Measurements from ENCODE around the gene STOML1. TPM values are rescaled to one million over a fixed set of nuclear protein-coding genes. Genes with fewer than 3 reads are reported as not detected.

Gene STOML1
- total RNA-seq, 1 experiment from 2014 or later = 5.0 TPM

DNA sequence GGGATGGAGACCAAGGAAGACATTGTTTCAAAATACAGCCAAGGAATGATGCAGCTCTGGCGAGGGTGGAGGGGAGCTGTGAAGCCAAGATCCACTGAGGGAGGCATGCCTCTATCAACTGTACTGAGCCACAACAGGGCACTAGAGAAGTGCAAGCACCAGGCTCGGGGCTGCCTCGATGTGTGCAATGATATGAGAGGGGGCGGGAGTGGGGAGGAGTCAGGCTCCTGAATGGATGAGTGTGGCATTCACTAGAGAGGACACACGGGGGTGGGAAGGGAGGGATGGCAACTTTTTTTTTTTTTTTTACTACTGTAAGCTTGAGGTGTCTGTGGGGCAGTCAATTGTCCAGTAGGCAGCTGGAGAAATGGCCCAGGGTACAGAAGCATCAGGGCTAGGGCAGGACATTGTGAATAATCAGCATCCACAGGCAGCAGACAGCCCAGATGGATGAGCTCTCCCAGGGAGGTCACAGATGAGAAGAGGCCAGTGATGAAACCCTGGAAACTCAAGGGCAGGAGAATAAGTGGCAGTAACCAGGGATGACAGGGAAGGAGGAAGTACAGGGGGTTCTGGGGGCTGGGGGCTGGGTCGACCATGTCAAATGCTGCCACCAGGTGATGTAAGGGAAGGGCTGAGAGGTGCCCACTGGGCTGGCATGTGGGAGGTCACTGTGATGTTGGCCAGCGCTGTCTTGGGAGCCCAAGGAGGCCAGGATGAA, 5.9 kb downstream of the STOML1 start:
- H3K4me3 ChIP-seq (replicated peaks in 1 of 2; ENCODE audit: low read depth in 1 of 2, low read length in 2 of 2) = no peak overlapping the region
- H3K9me3 ChIP-seq (ENCODE audit: control insufficient read depth in 1 of 2, insufficient read depth in 1 of 2, low read depth in 1 of 2, low read length in 2 of 2) = no peaks in the 10 kb centered on the region
- no peak overlapping the region for H3K4me2 ChIP-seq (ENCODE audit: low read length)
- no peak for DNase-seq (ENCODE audit: low read depth, low spot score)
- no peaks in the 10 kb centered on the region for H3K27me3 ChIP-seq (ENCODE audit: insufficient read depth, low read length)
- ChIA-PET POLR2A (no interaction called here), CTCF (interaction anchor here (0.7 to 3.2 kb wide), 2 partner anchors 13 to 278 kb away, joined by 3 to 14 read pairs; no protein-coding TSS in a partner anchor), RAD21 (ENCODE audit: low non-redundant PET in 1 of 2, low total read pairs in 2 of 2, uncharacterized antibody in 2 of 2, unreplicated experiment in 2 of 2) (no interaction called here)
- no peak overlapping the region for H3K27ac ChIP-seq (ENCODE audit: low read depth, low read length)
- H3K9me2 ChIP-seq (ENCODE audit: insufficient read depth) = no peaks in the 10 kb centered on the region
- H3K36me3 ChIP-seq (ENCODE audit: control insufficient read depth in 1 of 2, insufficient read depth in 2 of 2, low read length in 2 of 2) = no peaks in the 10 kb centered on the region
- TF ChIP-seq SRF (IDR thresholded peaks at IDR 0.05; ENCODE audit: low read depth) (no peak), CBX3 (IDR thresholded peaks at IDR 0.05; ENCODE audit: low read depth) (no peak), ELF1 (IDR thresholded peaks at IDR 0.05; ENCODE audit: borderline replicate concordance, low read depth) (no peak), EGR1 (IDR thresholded peaks at IDR 0.05; ENCODE audit: low read depth) (no peak), ZFX (IDR thresholded peaks at IDR 0.05) (no peak), YY1 (IDR thresholded peaks at IDR 0.05; ENCODE audit: extremely low read depth, insufficient replicate concordance, low read depth, low read length) (no peak), POLR2A (IDR thresholded peaks at IDR 0.05; ENCODE audit: borderline replicate concordance, extremely low read depth, insufficient read depth, insufficient read length) (no peak), RAD21 (IDR thresholded peaks at IDR 0.05; ENCODE audit: low read depth) (no peak)
- TF ChIP-seq, protein P1, sequence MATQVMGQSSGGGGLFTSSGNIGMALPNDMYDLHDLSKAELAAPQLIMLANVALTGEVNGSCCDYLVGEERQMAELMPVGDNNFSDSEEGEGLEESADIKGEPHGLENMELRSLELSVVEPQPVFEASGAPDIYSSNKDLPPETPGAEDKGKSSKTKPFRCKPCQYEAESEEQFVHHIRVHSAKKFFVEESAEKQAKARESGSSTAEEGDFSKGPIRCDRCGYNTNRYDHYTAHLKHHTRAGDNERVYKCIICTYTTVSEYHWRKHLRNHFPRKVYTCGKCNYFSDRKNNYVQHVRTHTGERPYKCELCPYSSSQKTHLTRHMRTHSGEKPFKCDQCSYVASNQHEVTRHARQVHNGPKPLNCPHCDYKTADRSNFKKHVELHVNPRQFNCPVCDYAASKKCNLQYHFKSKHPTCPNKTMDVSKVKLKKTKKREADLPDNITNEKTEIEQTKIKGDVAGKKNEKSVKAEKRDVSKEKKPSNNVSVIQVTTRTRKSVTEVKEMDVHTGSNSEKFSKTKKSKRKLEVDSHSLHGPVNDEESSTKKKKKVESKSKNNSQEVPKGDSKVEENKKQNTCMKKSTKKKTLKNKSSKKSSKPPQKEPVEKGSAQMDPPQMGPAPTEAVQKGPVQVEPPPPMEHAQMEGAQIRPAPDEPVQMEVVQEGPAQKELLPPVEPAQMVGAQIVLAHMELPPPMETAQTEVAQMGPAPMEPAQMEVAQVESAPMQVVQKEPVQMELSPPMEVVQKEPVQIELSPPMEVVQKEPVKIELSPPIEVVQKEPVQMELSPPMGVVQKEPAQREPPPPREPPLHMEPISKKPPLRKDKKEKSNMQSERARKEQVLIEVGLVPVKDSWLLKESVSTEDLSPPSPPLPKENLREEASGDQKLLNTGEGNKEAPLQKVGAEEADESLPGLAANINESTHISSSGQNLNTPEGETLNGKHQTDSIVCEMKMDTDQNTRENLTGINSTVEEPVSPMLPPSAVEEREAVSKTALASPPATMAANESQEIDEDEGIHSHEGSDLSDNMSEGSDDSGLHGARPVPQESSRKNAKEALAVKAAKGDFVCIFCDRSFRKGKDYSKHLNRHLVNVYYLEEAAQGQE (IDR thresholded peaks at IDR 0.05; ENCODE audit: low read depth) = no peak
- TF ChIP-seq, protein P2, sequence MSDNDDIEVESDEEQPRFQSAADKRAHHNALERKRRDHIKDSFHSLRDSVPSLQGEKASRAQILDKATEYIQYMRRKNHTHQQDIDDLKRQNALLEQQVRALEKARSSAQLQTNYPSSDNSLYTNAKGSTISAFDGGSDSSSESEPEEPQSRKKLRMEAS (IDR thresholded peaks at IDR 0.05) = no peak
- no TSS peak for BruUV-seq (replicated peaks)
- peaks cover 35 to 66% of the 10 kb centered on the region in 2 experiments for H3K4me1 ChIP-seq (ENCODE audit: control insufficient read depth in 1 of 2, insufficient read depth in 2 of 2, low read length in 2 of 2)
- H3K79me2 ChIP-seq (ENCODE audit: insufficient read depth, low read length) = no peaks in the 10 kb centered on the region
- H2AFZ ChIP-seq (ENCODE audit: low read depth, low read length, poor library complexity, severe bottlenecking) = no peak overlapping the region
- no peak for ATAC-seq
- H4K20me1 ChIP-seq (ENCODE audit: insufficient read depth) = no peaks in the 10 kb centered on the region
- intact Hi-C loops (cut with micrococcal nuclease) = no loop called here
- no peak overlapping the region for H3K9ac ChIP-seq (ENCODE audit: low read length)

Data from HCT116 (cell line).